SH-SY5Y (cell line): ENCODE measurements around the gene CHRNB1.

Source experiments
- GATA2 ChIP-seq: IDR thresholded peaks from 2 replicates; pipeline ENCODE4 v1.6.1; 2011; ENCODE audit warnings: mild to moderate bottlenecking, low read depth, low read length
- GATA3 ChIP-seq: IDR thresholded peaks from 2 replicates; pipeline ENCODE4 v1.6.1; 2011; ENCODE audit warnings: low read depth, mild to moderate bottlenecking, low read length, moderate library complexity

DNA sequence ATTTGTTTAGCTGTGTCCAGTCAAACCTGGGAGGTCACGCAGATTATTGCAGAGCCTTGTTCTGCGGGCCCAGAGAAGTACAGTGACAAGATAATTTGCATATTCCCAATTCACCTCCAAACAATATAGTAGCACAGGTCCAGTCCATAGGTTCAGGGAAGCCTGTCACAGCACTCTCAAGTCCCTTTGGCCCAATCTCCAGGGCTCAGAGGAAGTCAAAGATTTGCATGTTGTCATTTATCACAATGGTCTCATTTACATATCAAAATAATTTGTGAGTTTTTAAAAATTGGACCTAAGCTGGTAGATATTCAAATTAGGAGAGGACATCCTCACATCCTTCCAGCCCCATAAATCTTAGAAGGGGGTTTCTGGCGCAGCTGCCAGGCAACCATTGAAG lies 22.6 kb downstream of the CHRNB1 start:
- TF ChIP-seq GATA2 (no peak), GATA3 (no peak)
